Suprapubic skin (tissue), 3 donors: Measurements from ENCODE around the gene HIPK3.

Experiments used
- POLR2A ChIP-seq, 2 donors: fragments of 450-650 bp; IDR thresholded peaks; one replicate each; pipeline ENCODE4 v1.6.1; 2017; ENCODE audit warnings: antibody characterized with exemption in 2 of 2, mild to moderate bottlenecking in 2 of 2, moderate library complexity in 2 of 2
- TF ChIP-seq, protein P1 (sequence below), 2 donors: fragments of 200-600 bp in 1 of 2; fragments of 450-650 bp in 1 of 2; sonication (generic) in 1 of 2; IDR thresholded peaks; one replicate each; pipeline ENCODE4 v1.5.1; 2016 to 2019; ENCODE audit warnings: antibody characterized with exemption in 2 of 2, mild to moderate bottlenecking in 1 of 2, moderate library complexity in 1 of 2

GRCh38 chr11:33402066-33402465 lies 144.9 kb downstream of the HIPK3 start:
- TF ChIP-seq, protein P1, sequence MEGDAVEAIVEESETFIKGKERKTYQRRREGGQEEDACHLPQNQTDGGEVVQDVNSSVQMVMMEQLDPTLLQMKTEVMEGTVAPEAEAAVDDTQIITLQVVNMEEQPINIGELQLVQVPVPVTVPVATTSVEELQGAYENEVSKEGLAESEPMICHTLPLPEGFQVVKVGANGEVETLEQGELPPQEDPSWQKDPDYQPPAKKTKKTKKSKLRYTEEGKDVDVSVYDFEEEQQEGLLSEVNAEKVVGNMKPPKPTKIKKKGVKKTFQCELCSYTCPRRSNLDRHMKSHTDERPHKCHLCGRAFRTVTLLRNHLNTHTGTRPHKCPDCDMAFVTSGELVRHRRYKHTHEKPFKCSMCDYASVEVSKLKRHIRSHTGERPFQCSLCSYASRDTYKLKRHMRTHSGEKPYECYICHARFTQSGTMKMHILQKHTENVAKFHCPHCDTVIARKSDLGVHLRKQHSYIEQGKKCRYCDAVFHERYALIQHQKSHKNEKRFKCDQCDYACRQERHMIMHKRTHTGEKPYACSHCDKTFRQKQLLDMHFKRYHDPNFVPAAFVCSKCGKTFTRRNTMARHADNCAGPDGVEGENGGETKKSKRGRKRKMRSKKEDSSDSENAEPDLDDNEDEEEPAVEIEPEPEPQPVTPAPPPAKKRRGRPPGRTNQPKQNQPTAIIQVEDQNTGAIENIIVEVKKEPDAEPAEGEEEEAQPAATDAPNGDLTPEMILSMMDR (IDR thresholded peaks at IDR 0.05) = no peak
- no peak for TF ChIP-seq POLR2A (IDR thresholded peaks at IDR 0.05)
